Measurements from ENCODE around the gene CES4A.

Gene CES4A

GRCh38 chr16:67014634-67015312, 26.4 kb downstream of the CES4A start:
- DNase-seq: no peak
- TF ChIP-seq GATA1 (IDR thresholded peaks at IDR 0.05; ENCODE audit: low read depth, low read length) (no peak), POLR2A (IDR thresholded peaks at IDR 0.05; ENCODE audit: low read length) (no peak)

DNA sequence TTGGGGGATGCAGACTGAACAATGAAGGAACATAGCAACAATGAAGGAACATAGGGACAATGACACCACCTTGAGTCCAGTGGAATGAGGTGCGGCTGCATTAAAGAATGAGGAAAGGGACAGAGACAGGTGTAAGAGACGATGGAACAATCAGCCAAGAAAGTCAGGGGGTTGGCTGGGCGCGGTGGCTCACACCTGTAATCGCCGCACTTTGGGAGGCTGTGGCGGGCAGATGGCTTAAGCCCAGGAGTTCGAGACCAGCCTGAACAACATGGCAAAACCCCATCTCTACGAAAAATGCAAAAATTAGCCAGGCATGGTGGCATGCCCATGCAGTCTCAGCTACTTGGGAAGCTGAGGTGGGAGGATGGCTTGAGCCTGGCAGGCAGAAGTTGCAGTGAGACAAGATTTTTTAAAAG, 26.9 kb downstream of the CES4A start:
- TF ChIP-seq POLR2A (IDR thresholded peaks at IDR 0.05; ENCODE audit: low read length) (no peak), GATA1 (IDR thresholded peaks at IDR 0.05; ENCODE audit: low read depth, low read length) (no peak)
- no peak for DNase-seq

DNA sequence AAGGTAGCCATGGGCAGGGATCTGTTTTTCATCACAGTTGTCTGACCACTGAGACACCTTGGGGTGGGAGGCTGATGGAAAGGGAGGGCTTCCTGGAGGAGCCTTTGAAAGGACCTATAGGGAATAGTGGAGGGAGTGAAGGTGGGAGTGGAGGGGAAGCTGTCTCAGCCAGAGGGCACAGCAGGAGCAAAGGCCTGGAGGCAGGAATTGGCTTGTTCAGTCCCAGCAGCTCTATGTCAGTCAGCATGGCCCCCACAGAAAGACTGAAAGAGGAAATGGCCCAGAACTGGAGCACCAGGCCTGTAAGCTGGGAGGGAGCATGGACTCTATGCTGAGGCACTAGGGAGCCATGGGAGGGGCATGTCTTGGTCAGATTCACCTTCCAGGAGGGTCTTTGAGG, 27.8 kb downstream of the CES4A start:
- TF ChIP-seq GATA1 (IDR thresholded peaks at IDR 0.05; ENCODE audit: low read depth, low read length) (no peak), POLR2A (IDR thresholded peaks at IDR 0.05; ENCODE audit: low read length) (no peak)
- no peak for DNase-seq

DNA sequence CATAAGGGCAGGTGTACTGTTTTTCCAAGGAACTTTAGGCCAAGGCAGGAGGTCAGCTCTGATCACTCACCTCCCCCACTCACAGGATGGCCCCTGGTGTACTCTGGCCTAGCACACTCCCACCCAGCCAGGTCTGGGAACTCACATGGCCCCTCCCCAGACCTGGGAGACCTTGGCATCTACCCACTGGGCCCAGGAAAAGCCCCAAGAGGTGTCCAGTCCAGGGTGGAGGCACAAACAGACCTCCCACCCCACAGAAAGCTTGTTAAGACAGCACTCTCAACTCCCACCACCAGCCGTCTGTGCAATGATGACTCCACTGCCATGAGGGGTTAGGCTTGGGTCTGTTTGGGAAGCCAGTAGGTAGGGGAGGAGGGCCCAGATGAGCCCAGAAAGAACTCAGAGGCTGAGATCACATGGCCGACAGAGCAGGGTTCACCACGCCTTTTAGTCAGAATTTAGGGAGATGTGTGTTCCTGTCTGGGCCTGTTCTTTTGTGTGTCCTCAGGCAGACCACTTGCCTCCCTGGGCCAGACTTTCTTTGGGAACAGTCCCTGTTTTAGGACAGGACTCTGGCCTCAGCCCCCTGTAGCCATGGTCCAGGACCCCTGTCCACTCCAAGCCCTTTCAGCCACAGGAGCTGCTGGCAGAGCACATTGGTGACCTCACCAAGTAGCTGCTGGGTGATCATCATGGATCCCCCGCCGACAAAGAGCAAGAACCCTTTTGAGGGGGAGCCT, 28.5 kb downstream of the CES4A start:
- TF ChIP-seq GATA1 (IDR thresholded peaks at IDR 0.05; ENCODE audit: low read depth, low read length): no peak
- TF ChIP-seq POLR2A (IDR thresholded peaks at IDR 0.05; ENCODE audit: low read length): no peak
- DNase-seq: no peak

- DNase-seq: no peak
- TF ChIP-seq POLR2A (IDR thresholded peaks at IDR 0.05; ENCODE audit: low read length) (no peak), GATA1 (IDR thresholded peaks at IDR 0.05; ENCODE audit: low read depth, low read length) (no peak)
Observed at GRCh38 chr16:67017421-67017750, 29.0 kb downstream of the CES4A start.

DNA sequence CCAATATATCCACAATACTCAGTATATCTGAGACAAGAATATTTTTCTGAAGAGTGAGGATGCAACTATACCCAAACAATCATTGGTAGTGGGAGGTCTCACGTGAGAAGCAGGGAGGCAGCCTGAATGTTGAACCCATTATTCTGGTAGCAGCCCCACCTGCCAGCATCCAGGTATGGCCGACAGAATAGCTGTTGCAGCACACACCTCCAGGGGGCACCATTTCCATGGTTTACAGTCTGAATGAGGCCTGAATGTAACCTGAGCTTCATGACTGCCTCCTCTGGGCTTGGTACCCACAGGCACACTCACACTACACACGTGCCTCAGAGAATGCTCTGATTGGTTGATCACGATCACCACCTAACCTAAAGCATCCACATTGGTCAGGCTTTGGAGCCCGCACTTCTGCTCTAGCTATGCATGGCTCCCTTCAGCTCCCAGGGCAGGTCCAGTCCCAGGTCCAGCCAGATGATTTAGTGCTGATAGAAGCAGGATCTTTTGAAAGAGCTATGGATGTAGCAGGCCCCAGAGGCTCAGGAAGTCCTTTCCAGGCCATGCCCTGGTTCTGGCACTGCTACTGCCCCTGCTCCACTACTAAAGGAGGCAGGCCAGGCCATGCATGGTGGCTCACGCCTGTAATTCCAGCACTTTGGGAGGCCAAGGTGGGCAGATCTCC, 29.6 kb downstream of the CES4A start:
- TF ChIP-seq GATA1 (IDR thresholded peaks at IDR 0.05; ENCODE audit: low read depth, low read length): no peak
- no peak for TF ChIP-seq POLR2A (IDR thresholded peaks at IDR 0.05; ENCODE audit: low read length)
- DNase-seq: peak; percentile 76 to 79

- DNase-seq: no peak
- TF ChIP-seq GATA1 (IDR thresholded peaks at IDR 0.05; ENCODE audit: low read depth, low read length): no peak
- no peak for TF ChIP-seq POLR2A (IDR thresholded peaks at IDR 0.05; ENCODE audit: low read length)
Observed at GRCh38 chr16:67019171-67019570, 30.8 kb downstream of the CES4A start.

DNA sequence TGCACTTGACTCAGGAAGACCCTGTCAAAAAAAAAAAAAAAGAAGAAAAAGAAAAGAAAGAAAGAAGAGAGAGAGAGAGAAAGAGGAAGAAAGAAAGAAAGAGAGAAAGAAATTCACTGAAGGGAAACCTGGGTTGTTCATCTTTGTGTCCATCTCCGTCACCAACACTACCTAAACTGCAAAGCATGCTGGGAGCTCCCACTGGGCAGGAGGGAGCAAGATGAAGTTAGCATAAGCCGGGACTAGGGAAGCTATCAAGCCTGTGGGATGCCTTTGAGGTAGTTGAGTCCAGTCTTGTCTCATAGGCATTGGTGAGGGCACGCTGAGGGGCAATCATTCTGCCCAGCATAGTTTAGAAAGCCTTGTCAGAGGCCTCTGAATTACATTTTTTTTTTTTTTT, 32.9 kb downstream of the CES4A start:
- TF ChIP-seq GATA1 (IDR thresholded peaks at IDR 0.05; ENCODE audit: low read depth, low read length) (no peak), POLR2A (IDR thresholded peaks at IDR 0.05; ENCODE audit: low read length) (no peak)
- no peak for DNase-seq

DNA sequence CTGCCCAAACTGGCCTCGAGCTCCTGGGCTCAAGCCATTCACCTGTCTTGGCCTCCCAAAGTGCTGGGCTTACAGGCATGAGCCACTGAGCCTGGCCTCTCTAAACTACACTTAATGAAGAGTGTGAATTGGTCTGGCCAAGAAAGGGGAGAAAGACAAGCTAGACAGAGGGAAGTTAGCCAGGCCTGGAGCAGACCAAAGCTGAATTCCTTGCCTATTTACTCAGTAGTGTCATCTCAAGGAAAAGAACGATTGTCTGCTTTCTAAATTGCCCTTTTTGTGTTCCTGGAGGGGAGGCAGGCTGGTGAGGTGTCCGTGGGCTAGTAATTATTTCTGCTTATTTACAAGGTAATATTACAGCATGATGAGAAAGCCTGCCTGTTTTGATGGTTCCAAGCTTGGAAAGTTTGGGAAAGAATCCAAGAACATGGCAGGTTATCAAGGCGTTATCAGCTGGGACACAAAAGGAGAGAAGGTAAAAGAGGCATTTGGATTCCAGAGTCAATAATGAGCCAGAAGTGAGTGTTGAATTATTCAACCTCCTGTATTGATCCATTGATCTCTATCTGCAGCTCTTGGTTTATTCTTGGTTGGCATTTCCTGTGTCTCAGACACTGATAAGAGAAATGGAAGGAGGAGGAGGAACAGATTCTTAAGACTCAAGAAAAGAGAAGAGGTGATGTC, 34.3 kb downstream of the CES4A start:
- DNase-seq: no peak
- TF ChIP-seq GATA1 (IDR thresholded peaks at IDR 0.05; ENCODE audit: low read depth, low read length): no peak

- TF ChIP-seq POLR2A (IDR thresholded peaks at IDR 0.05; ENCODE audit: low read length): no peak
- TF ChIP-seq GATA1 (IDR thresholded peaks at IDR 0.05; ENCODE audit: low read depth, low read length): no peak
Observed at GRCh38 chr16:67023689-67024088, 35.3 kb downstream of the CES4A start.

GRCh38 chr16:67024384-67025209, 36.2 kb downstream of the CES4A start:
- DNase-seq: no peak
- no peak for TF ChIP-seq POLR2A (IDR thresholded peaks at IDR 0.05; ENCODE audit: low read length)
- TF ChIP-seq GATA1 (IDR thresholded peaks at IDR 0.05; ENCODE audit: low read depth, low read length): no peak

More at GRCh38 chr16:67023689-67024088, 35.3 kb downstream of the CES4A start:
- DNase-seq: no peak

- TF ChIP-seq POLR2A (IDR thresholded peaks at IDR 0.05; ENCODE audit: low read length): no peak
- TF ChIP-seq GATA1 (IDR thresholded peaks at IDR 0.05; ENCODE audit: low read depth, low read length): no peak
- DNase-seq: no peak
Observed at GRCh38 chr16:67025210-67025550, 36.8 kb downstream of the CES4A start.

DNA sequence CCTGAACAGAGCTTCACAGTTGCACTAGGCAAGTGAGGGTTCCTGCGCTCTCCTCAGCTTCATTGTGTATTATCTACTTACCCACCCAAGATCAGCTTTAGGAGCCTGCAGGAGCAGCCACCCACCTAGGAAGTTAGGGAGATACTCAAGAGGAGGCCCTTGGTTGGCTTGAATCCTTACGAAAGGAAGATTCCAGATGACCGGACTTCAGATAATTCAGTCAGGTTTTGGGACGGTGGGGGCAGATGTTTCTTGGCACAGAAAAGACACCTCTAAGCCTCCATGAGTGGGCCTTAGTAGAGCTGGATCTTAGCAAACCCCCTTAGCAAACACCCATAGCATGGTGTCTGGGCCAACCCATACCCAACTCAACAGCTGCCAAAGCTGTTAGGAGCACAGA, 38.2 kb downstream of the CES4A start:
- no peak for DNase-seq
- no peak for TF ChIP-seq POLR2A (IDR thresholded peaks at IDR 0.05; ENCODE audit: low read length)
- TF ChIP-seq GATA1 (IDR thresholded peaks at IDR 0.05; ENCODE audit: low read depth, low read length): no peak

All from erythroblast (primary cell).